ENCODE measurements around the gene SLC2A11. TPM values are rescaled to one million over a fixed set of nuclear protein-coding genes. Genes with fewer than 3 reads are reported as not detected.

SLC2A11 gene
- total RNA-seq, 4 donors from 2014 or later, result 8.3 to 16.0 (median 14.8) TPM

DNA sequence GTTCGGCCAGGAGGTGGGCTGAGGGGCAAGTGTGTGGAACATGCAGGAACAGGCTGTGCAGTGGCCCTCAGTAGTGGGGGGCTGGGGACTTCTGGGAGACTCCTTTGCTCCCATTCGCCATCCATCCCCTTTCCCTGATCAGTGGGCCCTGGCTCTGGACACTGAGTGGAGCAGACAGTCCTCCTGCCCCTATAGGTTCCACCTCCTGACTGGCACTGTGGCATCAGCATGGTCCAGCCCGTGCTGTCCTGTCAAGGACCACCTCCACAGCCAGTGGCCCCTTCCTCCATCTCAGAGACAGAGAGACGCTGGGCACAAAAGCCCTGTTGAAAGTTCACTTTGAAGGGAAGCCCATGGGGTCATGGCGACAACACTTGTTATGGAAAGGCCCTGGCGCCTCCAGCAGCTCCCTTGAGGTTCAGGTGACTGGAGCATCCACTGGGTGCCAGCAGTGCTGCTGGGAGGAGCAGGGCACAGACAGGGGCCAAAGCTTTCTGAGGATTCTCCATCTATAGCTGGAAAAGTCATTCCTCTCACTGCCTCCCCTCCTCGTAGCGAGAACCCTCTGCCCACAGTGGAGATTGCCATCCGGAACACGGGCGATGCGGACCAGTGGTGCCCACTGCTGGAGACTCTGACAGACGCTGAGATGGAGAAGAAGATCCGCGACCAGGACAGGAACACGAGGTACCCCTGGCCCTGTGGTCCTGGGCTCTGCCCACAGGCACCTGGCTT, 24.5 kb upstream of the SLC2A11 start:
- Histone ChIP-seq H3K27ac (no peak overlapping the region), H3K27me3 (no peaks in the 10 kb centered on the region), H3K4me3 (no peak overlapping the region), H3K4me1 (peaks cover 0 to 16% (median 6%) of the 10 kb centered on the region in 4 donors), H3K36me3 (peaks cover 0 to 44% (median 0%) of the 10 kb centered on the region in 3 donors), H3K9me3 (no peaks in the 10 kb centered on the region)
- TF ChIP-seq, protein P1, sequence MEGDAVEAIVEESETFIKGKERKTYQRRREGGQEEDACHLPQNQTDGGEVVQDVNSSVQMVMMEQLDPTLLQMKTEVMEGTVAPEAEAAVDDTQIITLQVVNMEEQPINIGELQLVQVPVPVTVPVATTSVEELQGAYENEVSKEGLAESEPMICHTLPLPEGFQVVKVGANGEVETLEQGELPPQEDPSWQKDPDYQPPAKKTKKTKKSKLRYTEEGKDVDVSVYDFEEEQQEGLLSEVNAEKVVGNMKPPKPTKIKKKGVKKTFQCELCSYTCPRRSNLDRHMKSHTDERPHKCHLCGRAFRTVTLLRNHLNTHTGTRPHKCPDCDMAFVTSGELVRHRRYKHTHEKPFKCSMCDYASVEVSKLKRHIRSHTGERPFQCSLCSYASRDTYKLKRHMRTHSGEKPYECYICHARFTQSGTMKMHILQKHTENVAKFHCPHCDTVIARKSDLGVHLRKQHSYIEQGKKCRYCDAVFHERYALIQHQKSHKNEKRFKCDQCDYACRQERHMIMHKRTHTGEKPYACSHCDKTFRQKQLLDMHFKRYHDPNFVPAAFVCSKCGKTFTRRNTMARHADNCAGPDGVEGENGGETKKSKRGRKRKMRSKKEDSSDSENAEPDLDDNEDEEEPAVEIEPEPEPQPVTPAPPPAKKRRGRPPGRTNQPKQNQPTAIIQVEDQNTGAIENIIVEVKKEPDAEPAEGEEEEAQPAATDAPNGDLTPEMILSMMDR (IDR thresholded peaks at IDR 0.05), result no peak
- no peak for TF ChIP-seq POLR2A (IDR thresholded peaks at IDR 0.05)
- peak in 2 of 3 donors; percentile 36 to 41 for DNase-seq

DNA sequence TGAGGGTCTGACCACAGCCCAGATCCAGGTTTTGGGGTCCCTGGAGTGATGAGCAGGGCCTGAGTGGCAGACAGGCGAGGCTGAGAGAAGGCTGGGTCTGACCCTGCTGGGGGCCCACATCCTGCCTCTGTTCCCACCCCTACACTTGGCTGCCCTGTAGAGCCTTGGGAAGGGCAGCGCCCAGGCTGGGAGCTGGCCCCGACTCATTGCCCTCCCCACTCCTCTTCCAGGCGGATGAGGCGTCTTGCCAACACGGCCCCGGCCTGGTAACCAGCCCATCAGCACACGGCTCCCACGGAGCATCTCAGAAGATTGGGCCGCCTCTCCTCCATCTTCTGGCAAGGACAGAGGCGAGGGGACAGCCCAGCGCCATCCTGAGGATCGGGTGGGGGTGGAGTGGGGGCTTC, 23.8 kb upstream of the SLC2A11 start:
- Histone ChIP-seq H3K4me1 (peaks cover 0 to 16% (median 9%) of the 10 kb centered on the region in 4 donors), H3K36me3 (peaks cover 0 to 37% (median 0%) of the 10 kb centered on the region in 3 donors), H3K27ac (no peak overlapping the region)

DNA sequence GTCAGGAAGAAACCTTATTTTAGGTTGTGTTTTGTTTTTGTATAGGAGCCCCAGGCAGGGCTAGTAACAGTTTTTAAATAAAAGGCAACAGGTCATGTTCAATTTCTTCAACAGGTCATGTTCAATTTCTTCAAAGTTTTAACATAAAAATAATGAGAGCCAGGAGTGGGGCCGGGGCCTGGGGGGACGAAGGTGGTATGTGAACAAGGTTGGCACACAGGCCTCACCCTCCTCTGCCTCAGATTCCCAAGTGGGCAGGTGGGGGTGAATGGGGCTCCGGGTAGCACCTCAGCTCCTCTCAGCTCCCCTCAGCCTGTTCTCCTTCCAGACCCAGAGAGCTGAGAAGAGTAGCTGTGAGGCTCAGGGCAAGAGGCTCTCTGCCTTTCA, 23.3 kb upstream of the SLC2A11 start:
- Histone ChIP-seq H3K27ac (no peak overlapping the region), H3K4me3 (no peak overlapping the region), H3K4me1 (peaks cover 0 to 16% (median 10%) of the 10 kb centered on the region in 4 donors), H3K27me3 (no peaks in the 10 kb centered on the region), H3K9me3 (no peaks in the 10 kb centered on the region), H3K36me3 (peaks cover 0 to 32% (median 0%) of the 10 kb centered on the region in 3 donors)
- TF ChIP-seq POLR2A (IDR thresholded peaks at IDR 0.05), result no peak
- TF ChIP-seq, protein P1 (IDR thresholded peaks at IDR 0.05), result no peak
- no peak for DNase-seq

More for the DNA sequence above, 23.8 kb upstream of the SLC2A11 start:
- Histone ChIP-seq H3K4me3 (no peak overlapping the region), H3K27me3 (no peaks in the 10 kb centered on the region), H3K9me3 (no peaks in the 10 kb centered on the region)
- TF ChIP-seq, protein P1 (IDR thresholded peaks at IDR 0.05), result no peak
- TF ChIP-seq POLR2A (IDR thresholded peaks at IDR 0.05), result no peak
- peak in 2 of 3 donors; percentile 25 to 42 for DNase-seq

DNA sequence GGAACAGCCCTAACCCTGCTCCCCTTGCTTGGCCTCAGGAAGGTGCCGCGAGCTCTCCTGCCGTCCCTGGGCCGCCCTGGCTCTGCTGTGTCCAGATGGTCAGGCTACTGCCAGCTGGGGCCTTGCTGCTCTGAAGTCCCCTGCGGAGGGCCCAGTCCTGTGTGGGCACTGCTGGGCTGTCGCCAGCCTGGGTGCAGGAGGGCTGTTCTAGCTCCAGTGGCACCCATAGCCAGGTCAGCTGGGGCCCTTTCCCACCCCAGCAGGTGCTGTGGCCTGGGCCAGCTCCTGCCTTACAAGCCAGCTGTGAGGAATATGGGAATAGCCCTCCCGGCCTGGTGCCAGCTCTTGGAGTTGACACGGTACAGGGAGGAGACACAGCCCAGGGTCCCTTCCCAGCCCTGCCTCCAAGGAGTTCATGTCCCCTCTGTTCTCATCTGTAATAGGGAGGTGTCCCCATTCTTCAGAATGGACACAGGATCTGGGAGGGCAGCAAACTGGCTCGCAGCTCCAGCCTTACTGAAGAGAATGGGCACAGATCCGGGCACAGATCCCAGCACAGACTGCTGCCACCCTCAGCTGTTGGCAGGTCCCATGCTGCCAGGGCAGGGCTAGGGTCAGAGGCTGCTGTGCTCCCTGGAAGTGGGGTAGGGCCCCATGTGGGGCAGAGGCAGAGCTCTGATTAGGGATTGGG, 22.7 kb upstream of the SLC2A11 start:
- H3K9me3 ChIP-seq, result no peaks in the 10 kb centered on the region
- H3K27ac ChIP-seq, result peak overlapping the region in 1 of 4 donors; percentile 85
- H3K27me3 ChIP-seq, result no peaks in the 10 kb centered on the region
- DNase-seq, result peak in 2 of 3 donors; percentile 44 to 48
- peaks cover 0 to 18% (median 10%) of the 10 kb centered on the region in 4 donors for H3K4me1 ChIP-seq
- H3K4me3 ChIP-seq, result no peak overlapping the region
- H3K36me3 ChIP-seq, result peaks cover 0 to 30% (median 0%) of the 10 kb centered on the region in 3 donors
- TF ChIP-seq, protein P1 (IDR thresholded peaks at IDR 0.05), result no peak
- no peak for TF ChIP-seq POLR2A (IDR thresholded peaks at IDR 0.05)

DNA sequence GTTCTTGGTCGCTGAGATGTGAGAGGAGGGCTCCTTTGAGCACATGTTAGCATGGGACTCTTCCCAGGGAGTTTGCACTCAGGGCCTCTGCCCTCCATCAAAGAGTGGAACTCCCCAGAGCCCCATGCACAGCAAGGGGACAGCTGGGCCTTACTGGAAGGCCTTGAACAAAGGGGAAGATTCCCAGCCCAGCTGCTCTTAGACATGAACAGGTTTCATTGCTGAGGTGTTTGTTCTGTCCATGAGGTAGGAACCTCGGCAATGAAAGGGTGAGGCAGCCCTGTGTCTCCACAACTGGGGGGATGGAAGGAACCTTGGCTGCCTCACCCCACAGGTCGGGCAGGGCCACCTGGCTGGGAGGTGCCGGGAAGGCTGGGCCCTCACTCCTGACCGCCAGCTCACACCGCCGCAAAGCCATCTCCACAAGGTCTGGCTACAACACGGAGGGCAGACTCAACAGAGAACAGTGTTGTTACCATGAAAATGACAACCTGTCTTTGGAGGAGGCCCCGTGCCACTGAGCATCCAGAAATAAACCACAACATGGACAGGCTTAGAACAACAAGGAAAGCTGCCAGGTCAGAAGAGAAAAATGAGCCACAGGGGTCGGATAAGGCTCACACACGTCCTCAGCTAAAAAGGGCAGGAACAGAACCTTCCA, 22.1 kb upstream of the SLC2A11 start:
- DNase-seq, result peak in 2 of 3 donors; percentile 23 to 46
- H3K36me3 ChIP-seq, result peaks cover 0 to 30% (median 0%) of the 10 kb centered on the region in 3 donors
- peak overlapping the region in 1 of 4 donors; percentile 85 for H3K27ac ChIP-seq
- H3K4me3 ChIP-seq, result no peak overlapping the region
- no peaks in the 10 kb centered on the region for H3K27me3 ChIP-seq
- peaks cover 0 to 18% (median 8%) of the 10 kb centered on the region in 4 donors for H3K4me1 ChIP-seq
- TF ChIP-seq, protein P1 (IDR thresholded peaks at IDR 0.05), result no peak
- no peak for TF ChIP-seq POLR2A (IDR thresholded peaks at IDR 0.05)
- H3K9me3 ChIP-seq, result no peaks in the 10 kb centered on the region
